Measurements from ENCODE around the gene GP1BA. TPM values are rescaled to one million over a fixed set of nuclear protein-coding genes. Genes with fewer than 3 reads are reported as not detected.

GP1BA gene
- total and polyA plus RNA-seq, 2 of the 8 experiments (the other 6 are each of a cell fraction or from before 2014, with no cell fraction given) = not detected

GRCh38 chr17:4898927-4899326, 33.1 kb upstream of the GP1BA start (continued):
- TF ChIP-seq MAFK (IDR thresholded peaks at IDR 0.05; ENCODE audit: low read depth, low read length) (no peak), GABPA (IDR thresholded peaks at IDR 0.05; ENCODE audit: borderline replicate concordance, insufficient read depth, low read length) (no peak), TAF1 (IDR thresholded peaks at IDR 0.05; ENCODE audit: low read depth, low read length) (no peak)
